ENCODE results near the gene PITX1.

PITX1 gene

DNA sequence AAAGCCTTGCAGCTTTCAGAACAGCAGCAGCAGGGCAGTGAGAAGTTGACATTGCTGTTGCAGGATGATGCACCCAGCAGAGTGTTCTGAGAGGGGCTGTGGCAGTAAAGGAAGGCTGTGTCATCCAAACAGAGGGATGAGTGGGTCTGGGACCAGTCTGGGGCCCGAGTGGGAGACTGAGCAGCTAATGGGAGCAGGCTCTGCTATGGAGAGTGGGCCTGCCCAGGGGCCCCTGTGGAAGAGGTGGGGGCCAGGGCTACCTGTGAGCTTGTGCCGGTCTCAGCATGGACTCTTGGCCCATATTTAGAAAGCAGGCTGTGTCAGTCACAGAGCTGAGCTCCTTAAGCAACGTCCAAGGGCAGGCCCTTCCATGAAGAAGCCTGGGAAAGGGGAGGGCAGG is 26.0 kb upstream of the PITX1 start:
- Histone ChIP-seq H3K27me3 (ENCODE audit: control insufficient read depth, insufficient read depth, low read length) (peaks cover 16% of the 10 kb centered on the region), H3K27ac (ENCODE audit: low read depth, low read length) (no peak overlapping the region), H3K4me3 (ENCODE audit: low read depth, low read length) (no peak overlapping the region), H3K4me1 (ENCODE audit: control insufficient read depth, insufficient read depth, low read length) (no peaks in the 10 kb centered on the region), H3K9ac (ENCODE audit: low read depth, low read length) (no peak overlapping the region), H3K36me3 (ENCODE audit: control insufficient read depth, insufficient read depth, low read length) (no peaks in the 10 kb centered on the region), H3K9me3 (ENCODE audit: control insufficient read depth, insufficient read depth, low read length) (no peaks in the 10 kb centered on the region)

DNA sequence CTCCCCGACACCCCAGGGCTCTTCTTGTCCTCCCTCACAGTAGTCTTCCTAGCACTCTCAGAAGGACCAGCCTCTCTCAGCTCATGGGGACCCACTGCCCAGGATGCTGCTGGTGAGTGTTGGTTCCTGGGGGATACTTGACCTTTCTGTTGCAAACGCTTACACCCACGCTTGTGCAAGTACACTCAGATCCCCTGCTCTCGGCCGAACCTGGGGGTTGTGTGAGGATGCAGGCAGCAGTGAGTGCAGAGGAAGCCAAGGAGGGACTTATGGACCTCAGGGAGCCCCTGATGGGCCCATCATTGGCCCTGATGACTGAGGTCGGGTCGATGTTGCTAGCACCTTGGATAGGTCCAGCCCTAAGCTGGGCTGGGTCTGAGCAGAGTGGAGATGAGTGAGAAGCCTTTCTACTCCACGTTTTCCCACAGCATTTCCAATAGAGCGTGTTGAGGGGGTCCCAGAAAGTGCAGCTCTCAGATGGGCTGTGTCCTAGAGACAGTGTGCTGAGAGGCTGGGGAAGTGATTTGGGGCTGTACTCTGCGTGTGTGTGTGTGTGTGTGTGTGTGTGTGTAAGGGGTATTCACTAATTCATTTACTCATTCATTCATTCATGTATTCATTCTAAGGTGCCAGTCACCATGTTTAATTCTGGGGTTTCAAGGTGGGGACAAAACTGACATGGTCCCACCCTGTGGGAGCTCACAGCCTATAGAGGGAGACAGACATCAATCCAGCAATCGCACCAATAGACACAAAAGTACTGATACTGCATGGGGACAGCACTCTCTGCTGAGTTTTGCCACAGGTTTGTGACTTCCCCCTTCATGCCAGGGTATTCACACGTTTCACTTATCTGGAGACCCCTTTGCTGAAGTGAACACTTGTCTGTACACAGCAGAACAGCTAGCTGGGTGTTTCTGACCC is 25.2 kb upstream of the PITX1 start:
- Histone ChIP-seq H3K36me3 (ENCODE audit: control insufficient read depth, insufficient read depth, low read length) (no peaks in the 10 kb centered on the region), H3K4me1 (ENCODE audit: control insufficient read depth, insufficient read depth, low read length) (no peaks in the 10 kb centered on the region), H3K27me3 (ENCODE audit: control insufficient read depth, insufficient read depth, low read length) (peaks cover 21% of the 10 kb centered on the region), H3K9me3 (ENCODE audit: control insufficient read depth, insufficient read depth, low read length) (no peaks in the 10 kb centered on the region), H3K4me3 (ENCODE audit: low read depth, low read length) (no peak overlapping the region), H3K9ac (ENCODE audit: low read depth, low read length) (no peak overlapping the region), H3K27ac (ENCODE audit: low read depth, low read length) (no peak overlapping the region)

DNA sequence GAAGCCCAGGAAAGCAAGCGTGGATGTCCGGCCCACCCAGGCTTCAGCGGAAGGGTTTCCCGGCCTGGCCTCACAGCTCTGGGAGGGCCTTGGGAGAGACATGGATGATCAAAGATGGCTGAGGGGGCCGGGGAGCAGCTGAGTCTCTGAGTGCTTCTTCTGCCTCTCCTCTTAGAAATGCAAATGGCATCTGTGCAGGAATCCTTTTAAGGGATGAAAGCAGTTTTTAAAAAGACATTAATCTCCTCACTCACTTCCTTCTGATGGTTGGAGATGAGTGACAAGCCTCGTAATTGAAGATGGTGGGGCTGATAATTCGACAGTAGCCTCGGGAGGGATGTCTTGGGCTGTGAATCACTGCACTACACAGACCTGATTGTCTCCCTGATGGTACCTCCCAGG is 24.3 kb upstream of the PITX1 start:
- Histone ChIP-seq H3K9me3 (ENCODE audit: control insufficient read depth, insufficient read depth, low read length) (no peaks in the 10 kb centered on the region), H3K27ac (ENCODE audit: low read depth, low read length) (no peak overlapping the region), H3K36me3 (ENCODE audit: control insufficient read depth, insufficient read depth, low read length) (no peaks in the 10 kb centered on the region), H3K4me1 (ENCODE audit: control insufficient read depth, insufficient read depth, low read length) (no peaks in the 10 kb centered on the region), H3K4me3 (ENCODE audit: low read depth, low read length) (no peak overlapping the region), H3K27me3 (ENCODE audit: control insufficient read depth, insufficient read depth, low read length) (peaks cover 30% of the 10 kb centered on the region), H3K9ac (ENCODE audit: low read depth, low read length) (no peak overlapping the region)

GRCh38 chr5:135057233-135057632 is 23.2 kb upstream of the PITX1 start:
- H3K9me3 ChIP-seq (ENCODE audit: control insufficient read depth, insufficient read depth, low read length), result no peaks in the 10 kb centered on the region
- H3K27ac ChIP-seq (ENCODE audit: low read depth, low read length), result no peak overlapping the region
- peaks cover 41% of the 10 kb centered on the region for H3K27me3 ChIP-seq (ENCODE audit: control insufficient read depth, insufficient read depth, low read length)
- H3K4me1 ChIP-seq (ENCODE audit: control insufficient read depth, insufficient read depth, low read length), result no peaks in the 10 kb centered on the region
- no peak overlapping the region for H3K9ac ChIP-seq (ENCODE audit: low read depth, low read length)
- H3K36me3 ChIP-seq (ENCODE audit: control insufficient read depth, insufficient read depth, low read length), result no peaks in the 10 kb centered on the region
- no peak overlapping the region for H3K4me3 ChIP-seq (ENCODE audit: low read depth, low read length)

DNA sequence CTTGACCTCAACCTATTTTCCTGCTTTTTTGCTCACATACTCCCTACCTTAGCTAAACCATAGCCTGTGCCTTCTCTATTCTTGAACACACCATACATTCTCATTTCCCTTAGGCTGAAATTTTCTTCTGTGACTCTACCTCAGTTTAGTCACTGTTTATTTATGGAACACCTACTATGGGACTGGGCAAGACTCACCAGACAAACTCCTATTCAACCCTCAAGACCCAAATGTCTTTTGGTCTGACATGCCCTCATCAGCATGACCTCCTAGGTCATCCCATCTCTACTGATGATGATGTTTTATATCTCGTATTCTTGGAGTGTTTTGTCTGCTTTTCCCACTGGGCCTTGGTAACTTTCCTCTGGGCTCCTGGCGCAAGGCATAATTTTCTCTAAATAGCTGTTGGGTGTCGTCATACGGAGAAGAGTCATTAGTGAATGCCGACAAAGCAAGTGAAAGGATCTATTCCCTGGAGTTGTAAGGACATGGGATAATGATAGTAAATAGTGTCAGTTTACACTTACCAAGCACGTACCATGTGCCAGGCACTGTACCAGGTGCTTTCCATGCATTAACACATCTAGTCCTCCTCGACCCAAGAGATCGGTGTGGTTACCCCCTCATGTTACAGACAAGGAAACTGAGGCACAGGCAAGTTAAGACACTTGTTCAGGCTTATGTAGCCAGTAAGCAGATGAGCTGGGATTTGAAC is 22.4 kb upstream of the PITX1 start:
- H3K4me1 ChIP-seq (ENCODE audit: control insufficient read depth, insufficient read depth, low read length), result no peaks in the 10 kb centered on the region
- peaks cover 49% of the 10 kb centered on the region for H3K27me3 ChIP-seq (ENCODE audit: control insufficient read depth, insufficient read depth, low read length)
- H3K36me3 ChIP-seq (ENCODE audit: control insufficient read depth, insufficient read depth, low read length), result no peaks in the 10 kb centered on the region
- no peak overlapping the region for H3K9ac ChIP-seq (ENCODE audit: low read depth, low read length)
- H3K9me3 ChIP-seq (ENCODE audit: control insufficient read depth, insufficient read depth, low read length), result no peaks in the 10 kb centered on the region
- H3K4me3 ChIP-seq (ENCODE audit: low read depth, low read length), result no peak overlapping the region
- H3K27ac ChIP-seq (ENCODE audit: low read depth, low read length), result no peak overlapping the region

- H3K27me3 ChIP-seq (ENCODE audit: control insufficient read depth, insufficient read depth, low read length), result peaks cover 59% of the 10 kb centered on the region
Observed at GRCh38 chr5:135055396-135055795, 21.4 kb upstream of the PITX1 start.

GRCh38 chr5:135054546-135054945 is 20.5 kb upstream of the PITX1 start:
- no peak overlapping the region for H3K27ac ChIP-seq (ENCODE audit: low read depth, low read length)
- no peak overlapping the region for H3K4me3 ChIP-seq (ENCODE audit: low read depth, low read length)
- no peak overlapping the region for H3K9ac ChIP-seq (ENCODE audit: low read depth, low read length)
- H3K9me3 ChIP-seq (ENCODE audit: control insufficient read depth, insufficient read depth, low read length), result no peaks in the 10 kb centered on the region
- H3K4me1 ChIP-seq (ENCODE audit: control insufficient read depth, insufficient read depth, low read length), result no peaks in the 10 kb centered on the region
- peaks cover 68% of the 10 kb centered on the region for H3K27me3 ChIP-seq (ENCODE audit: control insufficient read depth, insufficient read depth, low read length)
- H3K36me3 ChIP-seq (ENCODE audit: control insufficient read depth, insufficient read depth, low read length), result no peaks in the 10 kb centered on the region

More at GRCh38 chr5:135055396-135055795, 21.4 kb upstream of the PITX1 start:
- Histone ChIP-seq H3K27ac (ENCODE audit: low read depth, low read length) (no peak overlapping the region), H3K36me3 (ENCODE audit: control insufficient read depth, insufficient read depth, low read length) (no peaks in the 10 kb centered on the region), H3K9ac (ENCODE audit: low read depth, low read length) (no peak overlapping the region), H3K4me1 (ENCODE audit: control insufficient read depth, insufficient read depth, low read length) (no peaks in the 10 kb centered on the region), H3K4me3 (ENCODE audit: low read depth, low read length) (no peak overlapping the region), H3K9me3 (ENCODE audit: control insufficient read depth, insufficient read depth, low read length) (no peaks in the 10 kb centered on the region)

DNA sequence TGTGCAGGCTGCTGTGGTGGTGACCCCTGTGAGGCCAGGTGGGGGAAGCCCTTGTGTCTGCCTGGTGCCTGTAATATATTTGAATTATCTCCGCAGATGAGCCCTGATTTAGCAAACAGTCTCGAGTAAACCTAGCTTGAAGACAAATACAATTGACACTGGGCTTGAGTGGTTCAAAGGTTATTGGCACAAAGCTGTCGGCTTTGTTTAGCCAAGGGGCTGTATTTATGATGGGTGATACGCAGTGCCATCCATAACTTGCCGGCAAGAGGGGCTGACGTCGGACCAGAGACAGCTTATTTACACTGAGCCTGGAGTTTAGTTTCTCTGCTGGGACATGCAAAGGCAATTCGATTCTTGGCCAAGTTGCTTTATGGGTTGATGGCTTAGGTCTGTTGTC is 20.0 kb upstream of the PITX1 start:
- H3K27me3 ChIP-seq (ENCODE audit: control insufficient read depth, insufficient read depth, low read length), result peaks cover 72% of the 10 kb centered on the region
- no peak overlapping the region for H3K27ac ChIP-seq (ENCODE audit: low read depth, low read length)
- no peak overlapping the region for H3K4me3 ChIP-seq (ENCODE audit: low read depth, low read length)
- no peaks in the 10 kb centered on the region for H3K4me1 ChIP-seq (ENCODE audit: control insufficient read depth, insufficient read depth, low read length)
- H3K9me3 ChIP-seq (ENCODE audit: control insufficient read depth, insufficient read depth, low read length), result no peaks in the 10 kb centered on the region
- no peaks in the 10 kb centered on the region for H3K36me3 ChIP-seq (ENCODE audit: control insufficient read depth, insufficient read depth, low read length)
- no peak overlapping the region for H3K9ac ChIP-seq (ENCODE audit: low read depth, low read length)

- no peaks in the 10 kb centered on the region for H3K4me1 ChIP-seq (ENCODE audit: control insufficient read depth, insufficient read depth, low read length)
- H3K9me3 ChIP-seq (ENCODE audit: control insufficient read depth, insufficient read depth, low read length), result no peaks in the 10 kb centered on the region
- no peak overlapping the region for H3K27ac ChIP-seq (ENCODE audit: low read depth, low read length)
- no peaks in the 10 kb centered on the region for H3K36me3 ChIP-seq (ENCODE audit: control insufficient read depth, insufficient read depth, low read length)
- peaks cover 78% of the 10 kb centered on the region for H3K27me3 ChIP-seq (ENCODE audit: control insufficient read depth, insufficient read depth, low read length)
- H3K4me3 ChIP-seq (ENCODE audit: low read depth, low read length), result no peak overlapping the region
- H3K9ac ChIP-seq (ENCODE audit: low read depth, low read length), result no peak overlapping the region
Observed at GRCh38 chr5:135053278-135053677, 19.2 kb upstream of the PITX1 start.

GRCh38 chr5:135052511-135053145 is 18.6 kb upstream of the PITX1 start:
- Histone ChIP-seq H3K4me3 (ENCODE audit: low read depth, low read length) (no peak overlapping the region), H3K9me3 (ENCODE audit: control insufficient read depth, insufficient read depth, low read length) (no peaks in the 10 kb centered on the region), H3K27me3 (ENCODE audit: control insufficient read depth, insufficient read depth, low read length) (peaks cover 84% of the 10 kb centered on the region), H3K27ac (ENCODE audit: low read depth, low read length) (no peak overlapping the region), H3K4me1 (ENCODE audit: control insufficient read depth, insufficient read depth, low read length) (no peaks in the 10 kb centered on the region), H3K36me3 (ENCODE audit: control insufficient read depth, insufficient read depth, low read length) (no peaks in the 10 kb centered on the region), H3K9ac (ENCODE audit: low read depth, low read length) (no peak overlapping the region)

- H3K27ac ChIP-seq (ENCODE audit: low read depth, low read length), result no peak overlapping the region
- no peaks in the 10 kb centered on the region for H3K9me3 ChIP-seq (ENCODE audit: control insufficient read depth, insufficient read depth, low read length)
- H3K4me3 ChIP-seq (ENCODE audit: low read depth, low read length), result no peak overlapping the region
- no peaks in the 10 kb centered on the region for H3K36me3 ChIP-seq (ENCODE audit: control insufficient read depth, insufficient read depth, low read length)
- H3K4me1 ChIP-seq (ENCODE audit: control insufficient read depth, insufficient read depth, low read length), result no peaks in the 10 kb centered on the region
- H3K27me3 ChIP-seq (ENCODE audit: control insufficient read depth, insufficient read depth, low read length), result peaks cover 91% of the 10 kb centered on the region
- no peak overlapping the region for H3K9ac ChIP-seq (ENCODE audit: low read depth, low read length)
Observed at GRCh38 chr5:135051872-135052271, 17.8 kb upstream of the PITX1 start.
